Liver (tissue), 9 donors: ENCODE measurements around the gene MDGA2. TPM values are rescaled to one million over a fixed set of nuclear protein-coding genes. Genes with fewer than 3 reads are reported as not detected.

Experiments used
- DNase-seq: peaks from one replicate; pipeline ENCODE4 v3.0.0-alpha.2; 2017; ENCODE audit warnings: low spot score
- H3K27ac ChIP-seq, 2 donors: one replicate each; pipeline ENCODE4 v1.7.0; 2013; ENCODE audit warnings: inconsistent platforms in 2 of 2, low read length in 2 of 2, control low read depth in 1 of 2, low read depth in 1 of 2, mild to moderate bottlenecking in 1 of 2
- H3K27me3 ChIP-seq, 4 donors: one replicate each; pipeline versions ENCODE4 v1.6.1 to v1.7.0; 2013; ENCODE audit warnings: low read length in 3 of 4, inconsistent platforms in 1 of 4, mild to moderate bottlenecking in 1 of 4, moderate library complexity in 1 of 4; ENCODE audit not compliant: control insufficient read depth in 4 of 4, insufficient read depth in 4 of 4
- H3K36me3 ChIP-seq, 4 donors: one replicate each; pipeline versions ENCODE4 v1.6.1 to v1.7.0; 2013; ENCODE audit warnings: low read length in 3 of 4, mild to moderate bottlenecking in 3 of 4, low read depth in 1 of 4, moderate library complexity in 1 of 4; ENCODE audit not compliant: control insufficient read depth in 4 of 4, insufficient read depth in 3 of 4
- H3K4me1 ChIP-seq, 4 donors: one replicate each; pipeline versions ENCODE4 v1.6.1 to v1.7.0; 2013; ENCODE audit warnings: low read length in 3 of 4, mild to moderate bottlenecking in 3 of 4, moderate library complexity in 1 of 4; ENCODE audit not compliant: control insufficient read depth in 4 of 4, insufficient read depth in 4 of 4
- H3K4me3 ChIP-seq, 3 donors: one replicate each; pipeline versions ENCODE4 v1.6.1 to v1.7.0; 2013; ENCODE audit warnings: low read length in 3 of 3, control low read depth in 1 of 3, low read depth in 1 of 3, mild to moderate bottlenecking in 1 of 3
- H3K9ac ChIP-seq, 2 donors: one replicate each; pipeline ENCODE4 v1.7.0; 2013; ENCODE audit warnings: low read length in 2 of 2, mild to moderate bottlenecking in 2 of 2, moderate library complexity in 2 of 2, control low read depth in 1 of 2, low read depth in 1 of 2
- H3K9me3 ChIP-seq, 4 donors: one replicate each; pipeline versions ENCODE4 v1.6.1 to v1.7.0; 2013; ENCODE audit warnings: low read length in 3 of 4; ENCODE audit not compliant: control insufficient read depth in 4 of 4
- EGR1 ChIP-seq, 2 donors: IDR thresholded peaks; 2 replicates each; pipeline ENCODE4 v1.6.1; 2016 to 2018; ENCODE audit warnings: antibody characterized with exemption in 2 of 2, low read depth in 2 of 2
- FOXA1 ChIP-seq: IDR thresholded peaks from 2 replicates; pipeline ENCODE4 v1.6.1; 2016; ENCODE audit warnings: antibody characterized with exemption
- FOXA2 ChIP-seq: IDR thresholded peaks from 2 replicates; pipeline ENCODE4 v1.6.1; 2016; ENCODE audit warnings: antibody characterized with exemption
- GABPA ChIP-seq, 2 donors: IDR thresholded peaks in 1 of 2; conservative IDR thresholded peaks in 1 of 2; 2 replicates each; pipeline ENCODE4 v1.6.1; 2016; ENCODE audit warnings: antibody characterized with exemption in 2 of 2, mild to moderate bottlenecking in 1 of 2, moderate library complexity in 1 of 2
- HNF4A ChIP-seq, 2 donors: conservative IDR thresholded peaks; 2 replicates each; pipeline ENCODE4 v1.6.1; 2016; ENCODE audit warnings: antibody characterized with exemption in 2 of 2, mild to moderate bottlenecking in 2 of 2
- HNF4G ChIP-seq: IDR thresholded peaks from 2 replicates; pipeline ENCODE4 v1.6.1; 2016; ENCODE audit warnings: antibody characterized with exemption
- JUND ChIP-seq, 2 donors: IDR thresholded peaks; 2 replicates each; pipeline ENCODE4 v1.6.1; 2016; ENCODE audit warnings: antibody characterized with exemption in 2 of 2
- NR2F2 ChIP-seq: IDR thresholded peaks from 2 replicates; pipeline ENCODE4 v1.6.1; 2016; ENCODE audit warnings: antibody characterized with exemption
- SP1 ChIP-seq: IDR thresholded peaks from 2 replicates; pipeline ENCODE4 v1.6.1; 2018; ENCODE audit warnings: antibody characterized with exemption, mild to moderate bottlenecking
- TAF1 ChIP-seq: conservative IDR thresholded peaks from 2 replicates; pipeline ENCODE4 v1.6.1; 2016; ENCODE audit warnings: antibody characterized with exemption, mild to moderate bottlenecking
- YY1 ChIP-seq: IDR thresholded peaks from 2 replicates; pipeline ENCODE4 v1.6.1; 2016; ENCODE audit warnings: antibody characterized with exemption, mild to moderate bottlenecking
- whole genome bisulfite sequencing: extraction: QIAGEN DNeasy Blood & Tissue Kit; methylation state at CpG from one replicate; pipeline ENCODE4 v1.1.7; 2013; 5-methylcytosine and 5-hydroxymethylcytosine counted together
- polyA plus RNA-seq, 2 donors: library from polyadenylated mRNA; stranded (reverse) in 1 of 2; unstranded in 1 of 2; fragments of 200-250 nt in 1 of 2; fragments of >200 nt in 1 of 2; fragmentation: Nextera tagmentation in 1 of 2; extraction: Ambion mirVana in 1 of 2; gene quantifications; one replicate each; pipeline versions ENCODE4 v1.2.1 to v1.2.3, GENCODE V29; 2013 to 2015
- total RNA-seq, 2 donors: library from RNA; depleted of rRNA; stranded (reverse); fragments of >200 nt; gene quantifications; one replicate each; pipeline ENCODE4 v1.2.3, GENCODE V29; 2014
- TF ChIP-seq, protein P1 (sequence below): IDR thresholded peaks from 2 replicates; pipeline ENCODE4 v1.6.1; 2016; ENCODE audit warnings: antibody characterized with exemption
- TF ChIP-seq, protein P2 (sequence below): fragments of 150-350 bp; IDR thresholded peaks from 2 replicates; pipeline ENCODE4 v1.5.1; 2017; ENCODE audit warnings: improper control_type of control experiment, low read depth, low read length; ENCODE audit not compliant: missing input control
- TF ChIP-seq, protein P3 (sequence below): IDR thresholded peaks from 2 replicates; pipeline ENCODE4 v1.6.1; 2016; ENCODE audit warnings: antibody characterized with exemption
- TF ChIP-seq, protein P4 (sequence below): IDR thresholded peaks from 2 replicates; pipeline ENCODE4 v1.6.1; 2016; ENCODE audit warnings: antibody characterized with exemption, mild to moderate bottlenecking
- TF ChIP-seq, protein P5 (sequence below): IDR thresholded peaks from 2 replicates; pipeline ENCODE4 v1.6.1; 2016; ENCODE audit warnings: antibody characterized with exemption
- donor health status: healthy.
- donor health status: healthy.
- donor health status: healthy.
- donor health status: healthy.
- donor health status: healthy.

MDGA2 gene
- total and polyA plus RNA-seq, 4 donors, result 0.05 to 0.33 (median 0.19) TPM

DNA sequence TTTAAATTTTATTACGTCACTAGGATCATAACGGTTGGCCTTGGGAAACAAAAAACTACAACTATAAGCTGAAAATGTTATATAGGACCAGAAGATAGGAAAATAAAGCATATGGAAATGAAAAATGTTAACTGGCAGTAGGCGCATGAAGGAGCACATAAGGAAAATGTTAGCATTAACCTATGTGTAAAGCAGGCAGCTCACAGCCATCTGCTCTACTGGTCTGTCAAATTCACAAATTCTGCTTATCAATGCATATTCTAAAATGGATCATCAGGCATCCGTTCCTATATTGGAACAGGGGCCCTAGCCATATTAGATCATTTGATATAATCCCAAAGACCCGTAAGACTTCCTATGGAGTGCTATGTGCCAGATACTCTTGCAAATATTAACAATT lies 263.9 kb downstream of the MDGA2 start:
- Histone ChIP-seq H3K27me3 (no peaks in the 10 kb centered on the region), H3K4me1 (no peaks in the 10 kb centered on the region), H3K9me3 (no peaks in the 10 kb centered on the region), H3K4me3 (no peak overlapping the region), H3K27ac (no peak overlapping the region), H3K9ac (no peak overlapping the region), H3K36me3 (no peaks in the 10 kb centered on the region)
- 86% methylated on average over 5 of the region's 5 CpGs for WGBS
- DNase-seq, result no peak
- TF ChIP-seq HNF4A (conservative IDR thresholded peaks at IDR 0.05) (no peak), FOXA1 (no peak), EGR1 (IDR thresholded peaks at IDR 0.05; ENCODE audit: low read depth in 2 of 2) (no peak), TAF1 (no peak), HNF4G (no peak), SP1 (no peak), GABPA (IDR thresholded peaks at IDR 0.05 in 1 of 2, conservative IDR thresholded peaks at IDR 0.05 in 1 of 2) (no peak), FOXA2 (no peak)
- TF ChIP-seq, protein P1, sequence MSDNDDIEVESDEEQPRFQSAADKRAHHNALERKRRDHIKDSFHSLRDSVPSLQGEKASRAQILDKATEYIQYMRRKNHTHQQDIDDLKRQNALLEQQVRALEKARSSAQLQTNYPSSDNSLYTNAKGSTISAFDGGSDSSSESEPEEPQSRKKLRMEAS, result no peak
- TF ChIP-seq, protein P2, sequence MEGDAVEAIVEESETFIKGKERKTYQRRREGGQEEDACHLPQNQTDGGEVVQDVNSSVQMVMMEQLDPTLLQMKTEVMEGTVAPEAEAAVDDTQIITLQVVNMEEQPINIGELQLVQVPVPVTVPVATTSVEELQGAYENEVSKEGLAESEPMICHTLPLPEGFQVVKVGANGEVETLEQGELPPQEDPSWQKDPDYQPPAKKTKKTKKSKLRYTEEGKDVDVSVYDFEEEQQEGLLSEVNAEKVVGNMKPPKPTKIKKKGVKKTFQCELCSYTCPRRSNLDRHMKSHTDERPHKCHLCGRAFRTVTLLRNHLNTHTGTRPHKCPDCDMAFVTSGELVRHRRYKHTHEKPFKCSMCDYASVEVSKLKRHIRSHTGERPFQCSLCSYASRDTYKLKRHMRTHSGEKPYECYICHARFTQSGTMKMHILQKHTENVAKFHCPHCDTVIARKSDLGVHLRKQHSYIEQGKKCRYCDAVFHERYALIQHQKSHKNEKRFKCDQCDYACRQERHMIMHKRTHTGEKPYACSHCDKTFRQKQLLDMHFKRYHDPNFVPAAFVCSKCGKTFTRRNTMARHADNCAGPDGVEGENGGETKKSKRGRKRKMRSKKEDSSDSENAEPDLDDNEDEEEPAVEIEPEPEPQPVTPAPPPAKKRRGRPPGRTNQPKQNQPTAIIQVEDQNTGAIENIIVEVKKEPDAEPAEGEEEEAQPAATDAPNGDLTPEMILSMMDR, result no peak
- TF ChIP-seq, protein P3, sequence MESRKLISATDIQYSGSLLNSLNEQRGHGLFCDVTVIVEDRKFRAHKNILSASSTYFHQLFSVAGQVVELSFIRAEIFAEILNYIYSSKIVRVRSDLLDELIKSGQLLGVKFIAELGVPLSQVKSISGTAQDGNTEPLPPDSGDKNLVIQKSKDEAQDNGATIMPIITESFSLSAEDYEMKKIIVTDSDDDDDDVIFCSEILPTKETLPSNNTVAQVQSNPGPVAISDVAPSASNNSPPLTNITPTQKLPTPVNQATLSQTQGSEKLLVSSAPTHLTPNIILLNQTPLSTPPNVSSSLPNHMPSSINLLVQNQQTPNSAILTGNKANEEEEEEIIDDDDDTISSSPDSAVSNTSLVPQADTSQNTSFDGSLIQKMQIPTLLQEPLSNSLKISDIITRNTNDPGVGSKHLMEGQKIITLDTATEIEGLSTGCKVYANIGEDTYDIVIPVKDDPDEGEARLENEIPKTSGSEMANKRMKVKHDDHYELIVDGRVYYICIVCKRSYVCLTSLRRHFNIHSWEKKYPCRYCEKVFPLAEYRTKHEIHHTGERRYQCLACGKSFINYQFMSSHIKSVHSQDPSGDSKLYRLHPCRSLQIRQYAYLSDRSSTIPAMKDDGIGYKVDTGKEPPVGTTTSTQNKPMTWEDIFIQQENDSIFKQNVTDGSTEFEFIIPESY, result no peak
- TF ChIP-seq, protein P4, sequence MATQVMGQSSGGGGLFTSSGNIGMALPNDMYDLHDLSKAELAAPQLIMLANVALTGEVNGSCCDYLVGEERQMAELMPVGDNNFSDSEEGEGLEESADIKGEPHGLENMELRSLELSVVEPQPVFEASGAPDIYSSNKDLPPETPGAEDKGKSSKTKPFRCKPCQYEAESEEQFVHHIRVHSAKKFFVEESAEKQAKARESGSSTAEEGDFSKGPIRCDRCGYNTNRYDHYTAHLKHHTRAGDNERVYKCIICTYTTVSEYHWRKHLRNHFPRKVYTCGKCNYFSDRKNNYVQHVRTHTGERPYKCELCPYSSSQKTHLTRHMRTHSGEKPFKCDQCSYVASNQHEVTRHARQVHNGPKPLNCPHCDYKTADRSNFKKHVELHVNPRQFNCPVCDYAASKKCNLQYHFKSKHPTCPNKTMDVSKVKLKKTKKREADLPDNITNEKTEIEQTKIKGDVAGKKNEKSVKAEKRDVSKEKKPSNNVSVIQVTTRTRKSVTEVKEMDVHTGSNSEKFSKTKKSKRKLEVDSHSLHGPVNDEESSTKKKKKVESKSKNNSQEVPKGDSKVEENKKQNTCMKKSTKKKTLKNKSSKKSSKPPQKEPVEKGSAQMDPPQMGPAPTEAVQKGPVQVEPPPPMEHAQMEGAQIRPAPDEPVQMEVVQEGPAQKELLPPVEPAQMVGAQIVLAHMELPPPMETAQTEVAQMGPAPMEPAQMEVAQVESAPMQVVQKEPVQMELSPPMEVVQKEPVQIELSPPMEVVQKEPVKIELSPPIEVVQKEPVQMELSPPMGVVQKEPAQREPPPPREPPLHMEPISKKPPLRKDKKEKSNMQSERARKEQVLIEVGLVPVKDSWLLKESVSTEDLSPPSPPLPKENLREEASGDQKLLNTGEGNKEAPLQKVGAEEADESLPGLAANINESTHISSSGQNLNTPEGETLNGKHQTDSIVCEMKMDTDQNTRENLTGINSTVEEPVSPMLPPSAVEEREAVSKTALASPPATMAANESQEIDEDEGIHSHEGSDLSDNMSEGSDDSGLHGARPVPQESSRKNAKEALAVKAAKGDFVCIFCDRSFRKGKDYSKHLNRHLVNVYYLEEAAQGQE, result no peak
- TF ChIP-seq, protein P5, sequence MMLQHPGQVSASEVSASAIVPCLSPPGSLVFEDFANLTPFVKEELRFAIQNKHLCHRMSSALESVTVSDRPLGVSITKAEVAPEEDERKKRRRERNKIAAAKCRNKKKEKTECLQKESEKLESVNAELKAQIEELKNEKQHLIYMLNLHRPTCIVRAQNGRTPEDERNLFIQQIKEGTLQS, result no peak

DNA sequence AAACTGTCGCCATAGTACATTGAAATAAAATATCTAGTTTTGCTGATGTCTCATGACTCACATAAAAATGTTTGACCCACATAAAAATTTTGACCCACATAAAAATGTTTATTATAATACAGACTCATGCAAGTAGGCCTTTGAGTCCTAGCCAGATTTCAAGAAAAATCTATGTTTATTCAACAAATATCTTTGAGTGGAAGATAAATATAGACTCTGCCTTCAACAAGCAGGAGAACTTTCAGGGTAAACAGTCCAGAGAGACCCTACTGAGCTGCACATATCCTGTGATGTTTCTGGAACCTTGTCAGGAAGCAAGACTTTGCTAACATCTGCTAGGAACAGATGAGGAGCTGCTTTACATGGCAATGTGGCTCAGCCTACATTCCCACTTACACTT lies 283.1 kb downstream of the MDGA2 start:
- no peaks in the 10 kb centered on the region for H3K4me1 ChIP-seq
- H3K27me3 ChIP-seq, result peaks cover 0 to 5% (median 0%) of the 10 kb centered on the region in 4 donors
- TF ChIP-seq GABPA (IDR thresholded peaks at IDR 0.05 in 1 of 2, conservative IDR thresholded peaks at IDR 0.05 in 1 of 2) (no peak), SP1 (no peak), HNF4A (conservative IDR thresholded peaks at IDR 0.05) (no peak), EGR1 (IDR thresholded peaks at IDR 0.05; ENCODE audit: low read depth in 2 of 2) (no peak), TAF1 (no peak), YY1 (no peak), JUND (IDR thresholded peaks at IDR 0.05) (no peak), NR2F2 (no peak), FOXA2 (no peak), FOXA1 (no peak), HNF4G (no peak)
- TF ChIP-seq, protein P2, result no peak
- TF ChIP-seq, protein P5, result no peak
- WGBS, result 73% methylated on average over 1 of the region's 1 CpG
- no peak overlapping the region for H3K9ac ChIP-seq
- H3K9me3 ChIP-seq, result no peaks in the 10 kb centered on the region
- no peak overlapping the region for H3K4me3 ChIP-seq
- DNase-seq, result no peak
- H3K27ac ChIP-seq, result no peak overlapping the region
- H3K36me3 ChIP-seq, result no peaks in the 10 kb centered on the region
